ENCODE measurements around the gene RWDD2A. TPM values are rescaled to one million over a fixed set of nuclear protein-coding genes. Genes with fewer than 3 reads are reported as not detected.
A peak's percentile ranks its signal among the peaks of the same experiment; 100 is the strongest.

RWDD2A gene
- total RNA-seq, 5 donors from 2014 or later (not counting 1 experiment from before 2014, with no cell fraction given): 1.5 to 4.1 (median 2.9) TPM

DNA sequence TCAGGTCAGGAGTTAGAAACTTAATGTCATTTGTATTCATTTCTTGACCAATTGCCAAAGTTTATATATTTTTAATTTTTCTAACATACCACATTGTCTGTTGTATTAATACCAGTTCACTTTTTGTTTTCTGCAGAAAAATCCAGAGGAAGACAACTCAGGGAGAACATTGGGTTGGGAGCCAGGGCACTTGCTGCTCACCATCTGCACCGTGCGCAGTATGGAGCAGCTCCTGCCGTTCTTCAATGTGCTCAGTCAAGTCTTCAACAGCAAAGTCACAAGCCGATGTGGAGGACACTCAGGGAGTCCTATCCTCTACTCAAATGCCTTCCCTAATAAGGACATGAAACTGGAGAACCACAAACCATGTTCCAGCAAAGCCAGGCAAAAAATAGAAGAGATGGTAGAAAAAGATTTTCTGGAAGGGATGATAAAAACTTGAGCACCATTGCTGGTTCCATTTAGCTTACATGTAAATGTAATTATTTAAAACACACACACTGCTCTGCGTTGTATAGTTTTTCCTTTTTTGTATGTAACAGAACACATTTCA lies 25.4 kb upstream of the RWDD2A start:
- no peak for ATAC-seq (replicated peaks in 1 of 4)

GRCh38 chr6:83168556-83168955 lies 24.6 kb upstream of the RWDD2A start:
- Histone ChIP-seq H3K27ac (ENCODE audit: low read length) (no peak overlapping the region), H3K9me3 (no peaks in the 10 kb centered on the region), H3K4me1 (ENCODE audit: control insufficient read depth in 1 of 2, extremely low read depth in 1 of 2, insufficient read depth in 2 of 2, low read length in 2 of 2) (no peaks in the 10 kb centered on the region), H3K4me3 (ENCODE audit: control insufficient read depth in 1 of 2, extremely low read depth in 1 of 2, low read length in 1 of 2) (no peak overlapping the region), H3K27me3 (replicated peaks in 1 of 2; ENCODE audit: control insufficient read depth in 2 of 2, extremely low read depth in 1 of 2, insufficient read depth in 2 of 2, low read length in 1 of 2) (no peaks in the 10 kb centered on the region), H3K36me3 (ENCODE audit: control insufficient read depth in 2 of 2, extremely low read depth in 1 of 2, insufficient read depth in 1 of 2, low read length in 1 of 2) (peaks cover 6 to 80% of the 10 kb centered on the region in 2 donors)
- ChIA-PET CTCF (interaction anchor here in 1 of 2 donors (1.0 kb wide), 1 partner anchor 46 kb away, joined by 3 read pairs; no protein-coding TSS in a partner anchor), POLR2A (no interaction called here)
- H3K9me3 Mint-ChIP-seq: no peaks in the 10 kb centered on the region
- H3K4me1 Mint-ChIP-seq: peaks cover 0 to 3% (median 0%) of the 10 kb centered on the region in 3 donors
- H3K27ac Mint-ChIP-seq: peak overlapping the region in 1 of 2 donors; percentile 6
- no peaks in the 10 kb centered on the region for H3K27me3 Mint-ChIP-seq
- ATAC-seq (replicated peaks in 1 of 4) (no peak), DNase-seq (no peak)
- no peak overlapping the region for H3K4me3 Mint-ChIP-seq
- H3K36me3 Mint-ChIP-seq: peaks cover 65% of the 10 kb centered on the region
- WGBS (ENCODE audit: insufficient coverage): no CpG with 5 or more reads among the region's 1 CpG

More for the DNA sequence above, 25.4 kb upstream of the RWDD2A start:
- Histone ChIP-seq H3K9me3 (no peaks in the 10 kb centered on the region), H3K36me3 (ENCODE audit: control insufficient read depth in 2 of 2, extremely low read depth in 1 of 2, insufficient read depth in 1 of 2, low read length in 1 of 2) (peaks cover 6 to 80% of the 10 kb centered on the region in 2 donors), H3K4me3 (ENCODE audit: control insufficient read depth in 1 of 2, extremely low read depth in 1 of 2, low read length in 1 of 2) (no peak overlapping the region), H3K4me1 (ENCODE audit: control insufficient read depth in 1 of 2, extremely low read depth in 1 of 2, insufficient read depth in 2 of 2, low read length in 2 of 2) (no peaks in the 10 kb centered on the region), H3K27me3 (replicated peaks in 1 of 2; ENCODE audit: control insufficient read depth in 2 of 2, extremely low read depth in 1 of 2, insufficient read depth in 2 of 2, low read length in 1 of 2) (no peaks in the 10 kb centered on the region), H3K27ac (ENCODE audit: low read length) (no peak overlapping the region)
- Mint-ChIP-seq H3K27me3 (no peaks in the 10 kb centered on the region), H3K36me3 (peaks cover 63% of the 10 kb centered on the region), H3K4me3 (no peak overlapping the region), H3K4me1 (peaks cover 0 to 3% (median 0%) of the 10 kb centered on the region in 3 donors), H3K9me3 (no peaks in the 10 kb centered on the region), H3K27ac (peak overlapping the region in 1 of 2 donors; percentile 34)
- WGBS (ENCODE audit: insufficient coverage): no CpG with 5 or more reads among the region's 5 CpGs
- DNase-seq: no peak
- POLR2A ChIA-PET: no interaction called here
- CTCF ChIA-PET: interaction anchor here in 1 of 2 donors (1.0 kb wide), 1 partner anchor 47 kb away, joined by 3 read pairs; no protein-coding TSS in a partner anchor

DNA sequence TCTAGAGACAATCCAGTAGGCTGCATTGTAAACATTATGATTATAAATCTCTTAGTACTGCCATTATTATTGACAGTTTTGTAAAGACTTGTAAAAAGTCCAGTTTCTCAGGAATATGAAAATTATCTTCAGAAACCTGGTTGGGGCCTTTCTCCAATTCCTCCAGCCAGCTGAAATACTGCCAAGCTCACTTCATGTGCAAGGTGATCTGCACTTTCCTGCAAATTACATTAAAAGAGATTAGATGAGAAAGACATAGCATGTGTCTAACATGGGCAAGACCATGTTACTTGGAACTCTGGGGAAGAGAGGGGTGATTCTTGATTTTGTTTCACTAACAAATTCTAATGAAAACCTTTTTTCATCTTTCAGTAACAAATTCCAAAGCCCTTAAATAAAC lies 24.1 kb upstream of the RWDD2A start:
- CTCF ChIA-PET: no interaction called here
- DNase-seq: no peak
- no peaks in the 10 kb centered on the region for H3K27me3 Mint-ChIP-seq
- POLR2A ChIA-PET: no interaction called here
- H3K4me3 Mint-ChIP-seq: no peak overlapping the region
- H3K36me3 Mint-ChIP-seq: peaks cover 61% of the 10 kb centered on the region
- no peaks in the 10 kb centered on the region for H3K9me3 ChIP-seq
- peaks cover 0 to 3% (median 0%) of the 10 kb centered on the region in 3 donors for H3K4me1 Mint-ChIP-seq
- ATAC-seq (replicated peaks in 1 of 4): no peak
- H3K27ac ChIP-seq (ENCODE audit: low read length): no peak overlapping the region
- H3K27ac Mint-ChIP-seq: peak overlapping the region in 1 of 2 donors; percentile 6
- no peaks in the 10 kb centered on the region for H3K9me3 Mint-ChIP-seq
- peaks cover 6 to 80% of the 10 kb centered on the region in 2 donors for H3K36me3 ChIP-seq (ENCODE audit: control insufficient read depth in 2 of 2, extremely low read depth in 1 of 2, insufficient read depth in 1 of 2, low read length in 1 of 2)
- H3K4me3 ChIP-seq (ENCODE audit: control insufficient read depth in 1 of 2, extremely low read depth in 1 of 2, low read length in 1 of 2): no peak overlapping the region
- H3K4me1 ChIP-seq (ENCODE audit: control insufficient read depth in 1 of 2, extremely low read depth in 1 of 2, insufficient read depth in 2 of 2, low read length in 2 of 2): no peaks in the 10 kb centered on the region
- no peaks in the 10 kb centered on the region for H3K27me3 ChIP-seq (replicated peaks in 1 of 2; ENCODE audit: control insufficient read depth in 2 of 2, extremely low read depth in 1 of 2, insufficient read depth in 2 of 2, low read length in 1 of 2)

- Mint-ChIP-seq H3K27me3 (no peaks in the 10 kb centered on the region), H3K4me1 (peaks cover 0 to 1% (median 0%) of the 10 kb centered on the region in 3 donors), H3K27ac (no peak overlapping the region), H3K36me3 (peaks cover 61% of the 10 kb centered on the region), H3K9me3 (no peaks in the 10 kb centered on the region), H3K4me3 (no peak overlapping the region)
- no peaks in the 10 kb centered on the region for H3K4me1 ChIP-seq (ENCODE audit: control insufficient read depth in 1 of 2, extremely low read depth in 1 of 2, insufficient read depth in 2 of 2, low read length in 2 of 2)
- peaks cover 5 to 82% of the 10 kb centered on the region in 2 donors for H3K36me3 ChIP-seq (ENCODE audit: control insufficient read depth in 2 of 2, extremely low read depth in 1 of 2, insufficient read depth in 1 of 2, low read length in 1 of 2)
- H3K27ac ChIP-seq (ENCODE audit: low read length): no peak overlapping the region
- ATAC-seq (replicated peaks in 1 of 4) (no peak), DNase-seq (no peak)
- WGBS (ENCODE audit: insufficient coverage): no CpG with 5 or more reads among the region's 1 CpG
- no peaks in the 10 kb centered on the region for H3K27me3 ChIP-seq (replicated peaks in 1 of 2; ENCODE audit: control insufficient read depth in 2 of 2, extremely low read depth in 1 of 2, insufficient read depth in 2 of 2, low read length in 1 of 2)
- ChIA-PET POLR2A (no interaction called here), CTCF (no interaction called here)
- no peak overlapping the region for H3K4me3 ChIP-seq (ENCODE audit: control insufficient read depth in 1 of 2, extremely low read depth in 1 of 2, low read length in 1 of 2)
- no peaks in the 10 kb centered on the region for H3K9me3 ChIP-seq
Observed at GRCh38 chr6:83169511-83169910, 23.6 kb upstream of the RWDD2A start.

- ATAC-seq (replicated peaks in 1 of 4) (no peak), DNase-seq (no peak)
- peaks cover 47% of the 10 kb centered on the region for H3K36me3 Mint-ChIP-seq
- H3K4me1 ChIP-seq (ENCODE audit: control insufficient read depth in 1 of 2, extremely low read depth in 1 of 2, insufficient read depth in 2 of 2, low read length in 2 of 2): no peaks in the 10 kb centered on the region
- no peak overlapping the region for H3K4me3 Mint-ChIP-seq
- POLR2A ChIA-PET: no interaction called here
- no peaks in the 10 kb centered on the region for H3K27me3 Mint-ChIP-seq
- H3K9me3 ChIP-seq: no peaks in the 10 kb centered on the region
- no peak overlapping the region for H3K4me3 ChIP-seq (ENCODE audit: control insufficient read depth in 1 of 2, extremely low read depth in 1 of 2, low read length in 1 of 2)
- no peaks in the 10 kb centered on the region for H3K27me3 ChIP-seq (replicated peaks in 1 of 2; ENCODE audit: control insufficient read depth in 2 of 2, extremely low read depth in 1 of 2, insufficient read depth in 2 of 2, low read length in 1 of 2)
- WGBS (ENCODE audit: insufficient coverage): 96% methylated on average over 4 of the region's 4 CpGs
- no peak overlapping the region for H3K27ac ChIP-seq (ENCODE audit: low read length)
- H3K27ac Mint-ChIP-seq: no peak overlapping the region
- peaks cover 7 to 37% of the 10 kb centered on the region in 2 donors for H3K36me3 ChIP-seq (ENCODE audit: control insufficient read depth in 2 of 2, extremely low read depth in 1 of 2, insufficient read depth in 1 of 2, low read length in 1 of 2)
- H3K4me1 Mint-ChIP-seq: peaks cover 3 to 5% (median 3%) of the 10 kb centered on the region in 3 donors
- CTCF ChIA-PET: interaction anchor here in 1 of 2 donors (1.1 kb wide), 1 partner anchor 11 kb away, joined by 4 read pairs; no protein-coding TSS in a partner anchor
- H3K9me3 Mint-ChIP-seq: no peaks in the 10 kb centered on the region
Observed at GRCh38 chr6:83176246-83176645, 16.9 kb upstream of the RWDD2A start.

DNA sequence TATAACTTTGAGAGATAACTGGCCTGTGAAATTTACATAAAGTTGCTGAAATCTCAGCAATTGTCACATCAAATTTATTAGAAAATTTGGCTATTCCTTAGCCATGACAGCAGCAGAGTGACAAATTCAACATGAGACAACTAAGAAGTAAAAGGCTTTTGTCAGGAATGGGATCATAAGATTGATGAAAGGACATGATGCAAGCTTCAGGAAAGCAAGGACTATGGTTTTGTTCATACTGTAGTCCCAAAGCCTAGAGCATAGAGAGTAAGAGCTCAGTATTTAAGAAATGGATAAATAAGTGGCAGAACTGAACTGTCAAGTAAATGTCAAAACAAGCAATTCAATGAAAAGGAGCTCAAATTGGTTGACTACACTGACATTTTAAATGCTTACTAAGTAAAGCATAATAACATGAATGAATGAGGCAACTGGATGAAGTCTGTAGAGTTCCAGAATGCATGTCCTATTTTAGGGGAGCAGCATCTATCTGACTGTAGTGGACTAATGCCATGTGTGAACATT lies 12.7 kb upstream of the RWDD2A start:
- no peak overlapping the region for H3K4me3 Mint-ChIP-seq
- Histone ChIP-seq H3K27ac (ENCODE audit: low read length) (no peak overlapping the region), H3K4me1 (ENCODE audit: control insufficient read depth in 1 of 2, extremely low read depth in 1 of 2, insufficient read depth in 2 of 2, low read length in 2 of 2) (no peaks in the 10 kb centered on the region), H3K9me3 (no peaks in the 10 kb centered on the region), H3K27me3 (replicated peaks in 1 of 2; ENCODE audit: control insufficient read depth in 2 of 2, extremely low read depth in 1 of 2, insufficient read depth in 2 of 2, low read length in 1 of 2) (no peaks in the 10 kb centered on the region), H3K4me3 (ENCODE audit: control insufficient read depth in 1 of 2, extremely low read depth in 1 of 2, low read length in 1 of 2) (no peak overlapping the region), H3K36me3 (ENCODE audit: control insufficient read depth in 2 of 2, extremely low read depth in 1 of 2, insufficient read depth in 1 of 2, low read length in 1 of 2) (peaks cover 5 to 28% of the 10 kb centered on the region in 2 donors)
- ATAC-seq (replicated peaks in 1 of 4): no peak
- no peak overlapping the region for H3K27ac Mint-ChIP-seq
- no peaks in the 10 kb centered on the region for H3K27me3 Mint-ChIP-seq
- no peak for DNase-seq
- H3K4me1 Mint-ChIP-seq: peaks cover 8 to 9% (median 9%) of the 10 kb centered on the region in 3 donors
- ChIA-PET POLR2A (no interaction called here), CTCF (interaction anchor here in 1 of 2 donors (0.5 to 1.1 kb wide), 2 partner anchors 113 to 117 kb away, joined by 4 to 6 read pairs; partner anchors contain the start of gene DOP1A)
- peaks cover 49% of the 10 kb centered on the region for H3K36me3 Mint-ChIP-seq
- no peaks in the 10 kb centered on the region for H3K9me3 Mint-ChIP-seq

Measured in T-cell (primary cell).